HG03060 (cell line): ENCODE results near the gene CENPL.
"Not testable (repeated sequence)": the region's sequence is repeated elsewhere in the genome, so short reads cannot be mapped to it uniquely, and the experiment has no call there.

Experiments used
- ATAC-seq: cut with Tn5 transposase; IDR thresholded peaks from one replicate; pipeline ENCODE4 v1.9.1; 2021; ENCODE audit warnings: low read depth, moderate number of reproducible peaks; ENCODE audit not compliant: unreplicated experiment

Gene CENPL

GRCh38 chr1:173768206-173768605, 56.5 kb downstream of the CENPL start:
- no peak for ATAC-seq

- ATAC-seq, result not testable (repeated sequence)
Observed at GRCh38 chr1:173764331-173764730, 60.4 kb downstream of the CENPL start.

GRCh38 chr1:173758980-173759379, 65.7 kb downstream of the CENPL start:
- no peak for ATAC-seq

DNA sequence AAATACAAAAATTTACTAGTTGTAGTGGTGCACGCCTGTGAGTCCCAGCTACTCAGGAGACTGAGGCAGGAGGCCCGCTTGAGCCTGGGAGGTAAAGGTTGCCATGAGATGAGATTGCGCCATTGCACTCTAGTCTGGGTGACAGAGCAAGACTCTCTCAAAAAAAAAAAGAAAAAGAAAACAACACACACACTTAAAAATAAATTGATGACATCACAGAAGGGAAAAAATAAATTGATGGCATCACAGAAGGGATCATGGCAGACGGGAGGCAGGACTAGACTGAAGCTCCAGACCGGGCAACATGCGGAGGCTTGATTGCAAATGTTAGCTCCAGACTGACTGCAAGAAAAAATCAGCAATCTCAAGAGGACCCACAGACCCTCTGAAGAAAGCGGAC, 66.6 kb downstream of the CENPL start:
- ATAC-seq, result no peak

DNA sequence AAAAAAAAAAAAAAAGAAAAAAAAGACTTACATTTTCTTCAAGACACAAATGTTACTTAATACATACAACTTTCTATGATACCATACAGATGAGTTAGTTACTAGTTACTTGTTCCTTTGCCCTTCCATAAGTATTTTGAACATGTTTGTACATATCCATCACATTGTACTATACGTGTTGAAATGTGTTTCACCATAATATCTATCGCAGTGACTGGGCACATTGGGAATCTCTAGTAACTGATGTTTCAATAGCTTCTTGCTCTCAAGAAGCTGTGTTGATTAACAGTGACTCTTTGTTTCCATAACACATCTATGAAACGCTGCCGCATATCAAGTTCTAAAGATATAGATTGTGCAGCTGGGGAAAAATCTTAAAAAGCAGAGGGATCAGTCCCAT, 67.0 kb downstream of the CENPL start:
- no peak for ATAC-seq

- no peak for ATAC-seq
Observed at GRCh38 chr1:173753830-173754229, 70.9 kb downstream of the CENPL start.
